Ammon's horn (tissue), 1 donor: ENCODE data around the gene SMOC2.

Source experiments
- DNase-seq: peaks from one replicate; pipeline ENCODE4 v3.0.0-alpha.2; 2016; ENCODE audit warnings: low spot score

SMOC2 gene

DNA sequence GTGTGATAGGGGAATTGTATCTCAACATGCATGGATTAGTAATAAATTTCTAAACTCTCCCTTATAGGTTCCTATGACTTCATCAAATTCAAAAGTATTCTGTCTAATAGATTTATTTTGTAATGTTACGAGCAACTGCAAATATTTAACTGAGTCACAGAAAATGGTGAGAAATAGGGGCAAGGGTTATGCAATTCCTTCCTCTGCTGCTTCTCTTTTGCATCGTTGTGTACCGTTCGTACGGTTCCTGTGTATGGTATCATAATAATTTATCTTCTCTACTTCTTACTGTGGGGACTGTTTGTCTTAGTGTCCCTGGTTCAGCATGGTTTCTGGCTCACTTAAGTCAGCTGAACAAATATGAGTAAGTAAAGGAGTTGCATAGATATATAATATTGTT is 44.8 kb downstream of the SMOC2 start:
- no peak for DNase-seq

DNA sequence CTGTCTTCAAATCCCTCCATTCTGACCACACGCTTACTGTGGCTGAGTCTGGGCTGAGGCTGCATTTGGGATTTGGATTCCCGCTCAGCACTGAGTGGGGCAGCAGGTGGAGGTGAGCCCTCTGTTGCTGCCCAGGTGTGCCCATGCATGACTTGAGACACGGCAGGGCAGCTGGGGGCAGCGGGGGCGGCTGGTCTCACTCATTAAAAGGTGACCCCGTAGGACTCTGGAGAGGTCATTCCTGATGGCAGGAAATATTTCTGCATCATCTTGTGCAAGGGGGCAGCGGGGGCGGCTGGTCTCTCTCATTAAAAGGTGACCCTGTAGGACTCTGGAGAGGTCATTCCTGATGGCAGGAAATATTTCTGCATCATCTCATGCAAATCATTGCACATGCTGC is 49.8 kb downstream of the SMOC2 start:
- DNase-seq = no peak

DNA sequence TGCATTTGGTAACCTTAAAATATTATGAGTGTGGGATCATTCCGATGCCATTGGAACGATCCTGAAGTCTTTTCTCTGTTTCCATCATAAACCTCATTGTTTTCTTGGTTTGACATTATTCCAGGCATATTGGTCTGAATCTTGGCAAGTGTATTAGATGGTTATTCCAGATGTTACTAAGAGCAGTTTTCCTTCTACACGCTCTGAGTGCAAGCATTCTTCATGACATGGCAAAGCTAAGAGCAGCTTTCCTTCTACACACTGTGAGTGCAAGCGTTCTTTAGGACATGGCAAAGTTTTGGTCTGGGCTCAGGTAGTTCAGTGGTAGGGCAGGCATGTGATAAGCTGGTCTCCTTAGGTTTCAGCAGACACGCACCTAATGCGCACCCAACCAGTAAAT is 53.0 kb downstream of the SMOC2 start:
- DNase-seq = no peak

DNA sequence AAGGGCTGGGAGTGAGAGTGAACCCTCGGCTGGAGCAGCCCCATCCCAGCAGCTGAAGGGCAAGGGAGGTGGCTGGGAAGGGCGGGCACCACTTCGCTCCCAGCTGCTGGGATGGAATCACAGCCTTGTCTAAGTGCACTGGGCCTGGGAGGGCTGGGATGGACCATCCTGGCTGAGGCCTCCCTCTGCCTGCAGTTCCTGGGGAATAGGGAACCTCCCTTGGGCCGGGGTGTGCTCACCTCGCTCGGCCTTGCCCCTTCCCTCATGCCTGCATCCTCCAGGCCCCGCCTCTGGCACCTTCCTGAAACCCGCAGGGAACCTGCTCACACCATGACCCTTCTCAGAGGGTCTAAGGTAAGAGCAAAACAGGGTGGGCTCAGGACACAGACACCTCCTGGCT is 53.7 kb downstream of the SMOC2 start:
- no peak for DNase-seq

DNA sequence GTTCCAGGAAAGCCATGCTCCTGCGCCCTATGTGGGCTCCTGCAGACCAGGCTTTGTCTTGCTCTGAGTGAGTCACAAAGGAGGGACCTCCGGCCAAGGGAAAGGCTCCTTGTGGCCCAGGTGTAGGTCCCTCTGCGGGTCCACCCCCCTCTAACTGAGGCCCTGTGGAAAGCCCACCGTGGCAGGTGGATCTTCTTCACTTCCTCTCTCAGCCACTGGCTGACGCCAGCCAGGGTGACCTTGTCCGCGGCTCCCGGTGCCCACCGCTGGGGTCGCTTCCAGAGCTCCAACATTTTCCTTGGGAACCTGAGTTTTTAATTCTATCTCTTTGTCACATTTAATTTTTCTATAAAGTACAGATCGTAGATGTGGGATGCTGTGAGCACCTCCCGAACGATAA is 54.1 kb downstream of the SMOC2 start:
- DNase-seq = no peak

DNA sequence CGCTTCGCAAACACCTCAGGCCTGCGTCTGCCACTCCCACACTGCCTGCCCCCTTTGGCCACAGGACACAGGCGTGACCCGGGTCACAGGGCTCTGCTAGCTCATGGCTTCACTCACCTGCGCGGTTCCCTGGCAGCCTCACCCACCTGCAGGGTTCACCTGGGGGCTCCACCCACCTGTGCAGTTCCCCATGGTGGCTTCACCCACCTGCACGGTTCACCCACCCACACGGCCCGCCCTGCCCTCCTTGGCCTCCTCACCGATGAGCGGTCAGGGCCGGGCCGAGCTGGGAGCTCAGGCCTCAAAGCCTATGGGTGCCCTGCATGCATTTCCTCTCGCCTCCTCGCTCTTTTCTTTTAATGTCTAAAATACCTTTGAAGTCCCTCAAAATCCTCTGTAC is 54.7 kb downstream of the SMOC2 start:
- DNase-seq = no peak

DNA sequence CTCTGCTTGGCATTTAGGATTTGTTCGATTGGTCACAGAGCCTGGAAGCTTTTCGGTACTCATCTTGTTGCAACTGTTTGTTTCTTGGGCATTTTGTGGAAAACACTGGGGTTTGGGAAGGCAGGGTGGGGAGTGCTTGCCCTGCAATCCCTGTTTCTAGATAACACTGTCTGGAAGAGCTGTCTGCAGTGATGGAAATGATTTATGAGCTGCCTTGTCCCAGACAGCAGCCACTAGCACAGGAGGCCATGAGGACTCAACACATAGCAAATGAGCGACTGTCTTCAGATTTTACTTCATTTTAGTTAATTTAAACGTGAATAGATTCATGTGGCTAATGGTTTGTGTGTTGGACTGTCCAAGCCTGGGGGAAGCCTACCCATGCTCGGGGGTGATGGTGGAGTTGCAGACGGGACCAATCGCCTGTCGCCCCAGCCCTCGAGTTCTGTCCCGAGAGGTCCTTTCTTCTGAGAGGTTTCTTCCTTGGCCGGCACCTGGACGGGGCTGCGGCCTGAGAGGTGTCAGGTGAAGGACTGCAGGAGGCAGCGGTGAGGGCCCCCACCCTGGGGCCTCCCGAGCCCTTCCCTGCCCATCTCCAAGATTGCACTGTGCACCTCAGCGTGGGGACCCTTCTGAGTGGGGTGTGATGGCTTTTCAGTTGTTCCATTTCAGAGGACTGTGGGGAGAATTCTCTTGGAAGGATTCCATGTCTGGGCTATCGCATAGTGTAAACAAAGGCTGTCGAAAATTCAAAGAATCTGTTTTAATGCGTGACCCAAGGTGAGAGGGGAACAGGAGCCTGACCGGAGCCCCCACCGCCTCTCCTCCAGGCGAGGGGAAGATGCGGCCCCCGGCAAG is 55.4 kb downstream of the SMOC2 start:
- no peak for DNase-seq

DNA sequence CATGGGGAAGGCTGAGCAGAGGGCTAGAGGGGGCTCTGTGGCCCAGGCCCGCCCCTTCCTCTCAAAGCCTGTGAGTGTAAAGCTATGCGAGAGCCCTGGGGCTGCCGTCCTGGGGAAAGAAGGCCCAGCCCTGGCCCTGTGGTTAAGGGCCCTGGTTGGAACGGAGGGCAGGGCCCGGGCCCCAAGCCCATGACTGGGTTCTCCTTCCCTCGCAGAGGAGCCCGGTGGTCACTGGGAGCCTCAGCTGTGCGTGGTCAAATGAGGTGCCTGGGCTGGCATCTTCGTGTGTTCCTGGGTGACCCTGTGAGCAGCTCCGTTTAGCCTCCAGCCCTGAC is 56.0 kb downstream of the SMOC2 start:
- DNase-seq = no peak

DNA sequence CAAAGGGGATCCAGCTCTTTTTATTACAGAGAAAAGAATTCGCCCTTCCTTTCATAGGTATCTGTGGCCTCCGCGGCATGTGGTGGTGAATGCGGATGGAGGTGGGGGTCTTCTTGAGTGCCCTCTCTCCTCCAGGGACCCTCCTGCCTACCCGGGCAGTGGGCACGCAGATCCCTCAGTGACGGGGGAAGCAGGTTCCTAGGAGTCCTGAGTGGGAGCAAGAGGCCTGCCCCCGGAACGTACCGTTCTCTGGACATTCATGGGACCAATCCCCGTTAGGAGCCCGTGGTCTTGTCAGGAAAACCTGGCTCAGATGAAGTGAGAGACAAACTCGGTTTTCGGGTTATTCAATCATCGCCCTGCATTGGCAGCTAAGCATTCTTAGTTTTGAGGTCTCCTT is 56.4 kb downstream of the SMOC2 start:
- no peak for DNase-seq

DNA sequence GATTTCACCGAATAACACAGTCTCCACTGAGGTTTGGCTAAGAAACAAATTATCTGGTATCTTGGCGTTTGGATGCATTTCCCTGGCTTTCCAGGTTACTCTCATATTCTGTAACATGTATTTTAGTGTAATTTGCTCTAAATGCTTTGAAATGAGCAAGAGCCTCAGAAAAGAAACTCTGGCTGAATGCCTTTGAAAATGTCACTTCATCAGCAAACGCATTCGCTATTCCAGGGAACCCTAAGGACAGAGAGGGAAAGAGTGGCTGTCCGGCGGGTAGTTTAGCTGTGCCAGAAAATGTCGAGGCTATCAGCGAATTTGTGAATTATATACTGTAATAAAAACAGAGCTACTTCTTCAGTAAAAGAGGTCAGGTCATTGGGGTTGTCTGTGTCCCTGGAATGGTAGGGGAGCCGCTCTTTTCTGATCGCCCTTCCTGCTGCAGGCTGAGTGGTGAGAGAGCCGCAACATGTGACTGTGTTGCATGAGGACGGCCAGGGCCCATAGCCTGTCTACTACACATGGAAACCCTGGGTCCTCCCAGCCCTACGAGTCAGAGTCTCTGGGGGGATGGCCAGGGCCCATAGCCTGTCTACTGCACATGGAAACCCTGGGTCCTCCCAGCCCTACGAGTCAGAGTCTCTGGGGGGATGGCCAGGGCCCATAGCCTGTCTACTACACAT is 57.3 kb downstream of the SMOC2 start:
- DNase-seq = no peak

DNA sequence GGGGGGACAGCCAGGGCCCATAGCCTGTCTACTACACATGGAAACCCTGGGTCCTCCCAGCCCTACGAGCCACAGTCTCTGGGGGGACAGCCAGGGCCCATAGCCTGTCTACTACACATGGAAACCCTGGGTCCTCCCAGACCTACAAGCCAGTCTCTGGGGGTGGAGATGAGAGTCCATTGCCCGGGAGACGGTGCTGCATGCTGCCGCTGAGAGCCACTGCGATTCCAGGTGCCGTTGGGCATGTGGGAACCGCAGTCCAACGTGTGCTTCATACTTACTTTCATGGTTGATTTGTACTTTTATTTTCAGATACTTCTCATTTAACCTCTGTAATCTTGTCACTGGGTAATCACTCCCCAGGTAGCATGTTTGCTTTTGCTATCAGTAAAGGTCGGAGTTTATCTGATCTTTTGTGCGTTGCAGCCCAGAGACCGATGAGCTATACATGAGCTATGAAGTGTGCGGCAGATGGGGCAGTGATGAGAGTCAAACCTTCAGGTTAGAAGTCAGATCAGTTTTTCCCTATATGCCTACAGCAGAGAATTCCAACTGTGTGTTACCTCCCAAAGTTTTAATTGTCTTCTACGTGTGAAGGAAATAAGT is 58.2 kb downstream of the SMOC2 start:
- no peak for DNase-seq

DNA sequence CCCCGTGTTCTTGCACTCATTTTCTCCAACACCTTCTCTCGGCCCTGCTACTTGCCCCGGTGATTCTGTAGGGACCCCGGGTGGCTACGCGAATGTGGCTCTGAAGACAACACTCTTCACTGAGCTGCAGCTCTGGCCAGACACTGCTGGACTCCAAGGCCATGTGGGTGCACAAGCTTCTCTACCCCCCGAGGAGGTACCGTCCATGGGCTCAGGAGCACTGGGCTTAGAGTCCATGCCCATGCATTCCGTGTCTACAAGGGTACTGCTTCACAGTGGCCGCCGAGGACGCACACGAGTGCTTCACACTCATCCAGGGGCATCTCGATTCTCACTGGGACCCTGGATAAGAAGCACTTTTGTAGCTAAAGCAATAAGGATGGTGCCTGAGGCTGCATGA is 59.5 kb downstream of the SMOC2 start:
- DNase-seq = no peak

DNA sequence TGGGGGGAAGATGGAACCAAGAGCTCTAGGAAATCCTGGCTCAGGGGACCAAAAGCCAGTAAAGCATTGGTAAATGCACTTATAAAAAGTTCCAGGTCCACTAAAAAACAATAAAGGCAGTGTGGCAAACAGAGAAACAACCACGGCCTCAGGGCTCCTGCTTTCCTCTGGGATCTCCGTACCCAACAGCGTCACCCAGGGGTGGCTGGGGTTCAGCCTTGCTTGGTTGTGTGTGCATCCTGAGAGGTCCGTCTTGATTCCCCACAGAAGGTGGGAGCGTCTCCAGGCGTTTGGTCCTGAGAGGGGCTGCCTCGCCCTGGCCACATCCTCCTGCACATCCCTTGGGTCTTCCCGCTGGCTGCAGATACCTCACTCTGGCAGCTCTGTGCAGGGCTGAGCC is 60.6 kb downstream of the SMOC2 start:
- DNase-seq = no peak

DNA sequence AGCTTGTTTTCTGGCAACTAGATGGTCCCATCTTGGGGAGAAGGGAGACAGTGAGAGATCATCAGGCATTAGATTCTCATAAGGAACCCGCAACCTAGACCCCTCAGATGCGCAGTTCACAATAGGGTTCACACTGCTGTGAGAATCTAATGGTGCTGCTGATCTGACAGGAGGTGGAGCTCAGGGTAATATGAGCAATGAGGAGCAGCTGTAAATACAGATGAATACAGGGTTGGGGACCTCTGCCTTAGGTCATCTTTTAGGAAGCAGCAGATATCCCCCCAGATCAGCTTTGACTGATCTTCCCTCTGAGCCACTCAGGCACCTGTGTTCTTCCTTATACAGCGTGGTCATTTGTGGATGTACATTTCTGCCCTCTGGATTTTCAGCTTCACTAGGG is 63.4 kb downstream of the SMOC2 start:
- no peak for DNase-seq

DNA sequence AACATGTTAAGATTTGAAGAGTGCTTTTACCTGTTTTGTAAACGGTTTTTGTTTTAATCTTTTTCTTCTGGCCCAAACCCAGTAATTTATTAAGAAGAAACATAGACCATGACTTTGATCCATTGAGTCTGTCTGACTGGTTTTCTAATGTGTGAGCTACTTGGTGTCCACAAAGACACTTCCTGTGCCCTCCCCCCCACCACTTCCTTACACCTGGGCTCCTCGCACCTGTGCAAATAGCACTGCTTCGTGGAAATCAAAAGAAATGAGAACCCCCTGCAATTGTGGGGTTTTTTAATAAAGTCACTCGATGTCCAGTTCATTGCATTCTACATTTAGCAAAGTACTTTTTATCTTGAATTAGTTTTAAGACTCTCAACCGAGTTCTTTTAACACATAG is 65.5 kb downstream of the SMOC2 start:
- no peak for DNase-seq

DNA sequence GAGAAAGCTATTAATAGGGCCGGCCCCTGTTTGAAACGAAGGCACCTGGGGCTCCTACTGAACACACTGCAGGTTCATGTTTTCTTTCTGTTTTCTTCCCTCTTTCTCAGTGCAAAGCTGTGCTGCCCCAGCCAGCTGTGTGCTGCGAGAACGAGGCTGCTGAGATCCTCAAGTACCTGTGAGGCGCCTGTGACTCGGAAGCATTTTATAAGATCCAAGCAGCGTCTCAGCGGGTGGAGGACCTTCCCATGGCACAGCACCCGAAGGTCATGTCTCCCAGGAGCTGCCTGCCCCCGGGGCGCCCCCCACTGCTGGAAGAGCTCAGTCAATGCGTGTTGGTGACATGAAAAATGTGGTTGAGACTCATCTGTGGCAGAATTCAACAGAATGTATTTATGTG is 66.3 kb downstream of the SMOC2 start:
- no peak for DNase-seq

DNA sequence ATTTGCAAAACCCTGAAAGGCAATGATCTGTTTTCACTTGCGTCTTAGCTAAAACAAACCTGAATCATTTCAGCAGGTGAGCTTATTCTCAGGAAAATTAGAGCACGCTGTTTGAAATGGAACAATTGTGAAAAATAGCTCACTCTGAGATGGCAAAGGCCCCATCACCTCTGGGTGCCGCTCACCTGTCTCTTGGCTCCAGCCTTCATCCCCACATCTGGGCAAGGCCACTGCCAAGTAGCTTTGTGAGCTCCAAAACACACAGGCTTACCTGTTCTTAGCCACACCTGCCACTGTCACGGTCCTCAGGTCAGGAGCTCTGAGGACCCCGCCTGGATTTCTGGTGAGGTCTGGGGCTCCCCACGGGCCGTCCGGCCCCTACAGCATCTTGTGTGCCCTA is 66.7 kb downstream of the SMOC2 start:
- DNase-seq = no peak

DNA sequence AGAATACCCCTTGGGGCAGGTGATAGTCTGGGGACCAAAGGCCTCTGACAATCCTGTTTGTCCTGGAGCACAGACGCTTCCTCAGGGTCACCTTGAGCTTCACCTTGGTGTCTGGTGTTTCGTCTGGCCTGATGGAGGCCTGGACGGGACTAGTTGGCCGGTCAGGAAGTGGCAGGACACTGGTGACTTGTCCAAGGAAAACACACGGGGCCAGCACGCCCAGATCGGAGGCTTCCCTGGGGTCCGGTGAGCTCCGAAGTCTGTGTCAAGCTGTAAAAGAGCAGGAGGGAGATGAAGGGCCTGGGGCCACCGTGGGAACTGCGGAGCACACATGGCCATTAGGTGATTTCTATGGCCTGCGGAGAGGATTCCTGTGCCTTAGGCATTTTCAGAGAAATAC is 67.9 kb downstream of the SMOC2 start:
- no peak for DNase-seq

DNA sequence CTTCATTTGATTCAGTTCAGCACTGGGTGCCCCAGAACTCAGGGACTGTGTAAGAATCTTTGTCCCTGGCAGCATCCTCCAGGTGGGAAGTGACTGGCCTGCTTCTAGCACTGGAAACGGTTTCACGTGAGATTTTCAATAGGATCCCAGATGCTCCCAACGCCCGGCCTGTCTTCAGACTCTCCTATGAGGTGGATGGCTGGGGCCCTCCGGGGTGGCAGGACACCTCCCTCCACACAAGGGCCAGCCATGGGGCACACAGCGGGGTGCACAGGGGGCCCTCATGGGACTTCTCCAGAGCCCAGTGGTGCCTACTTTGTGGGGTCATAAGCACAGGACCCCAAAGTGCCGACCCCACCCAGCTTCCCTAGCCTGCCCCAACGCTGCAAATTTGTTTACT is 72.8 kb downstream of the SMOC2 start:
- DNase-seq = no peak

DNA sequence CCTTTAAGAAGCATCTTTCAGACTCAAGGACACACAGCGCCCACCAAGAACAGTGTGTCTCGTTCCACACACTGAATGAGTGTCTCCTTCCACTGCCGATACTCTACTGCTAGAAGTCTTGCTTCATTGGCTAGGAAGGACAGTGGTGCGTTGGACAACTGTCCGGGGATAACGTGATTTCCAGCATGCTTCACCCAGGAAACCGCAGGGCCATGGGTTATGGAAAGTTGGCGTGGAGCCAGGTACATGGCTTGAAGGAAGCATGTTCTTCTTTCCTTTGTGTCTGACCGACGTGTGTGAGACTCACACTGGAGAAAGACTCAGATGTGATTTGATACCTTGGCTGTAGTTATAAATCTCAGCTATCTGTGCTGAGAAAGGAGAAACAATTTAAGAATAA is 73.2 kb downstream of the SMOC2 start:
- no peak for DNase-seq

DNA sequence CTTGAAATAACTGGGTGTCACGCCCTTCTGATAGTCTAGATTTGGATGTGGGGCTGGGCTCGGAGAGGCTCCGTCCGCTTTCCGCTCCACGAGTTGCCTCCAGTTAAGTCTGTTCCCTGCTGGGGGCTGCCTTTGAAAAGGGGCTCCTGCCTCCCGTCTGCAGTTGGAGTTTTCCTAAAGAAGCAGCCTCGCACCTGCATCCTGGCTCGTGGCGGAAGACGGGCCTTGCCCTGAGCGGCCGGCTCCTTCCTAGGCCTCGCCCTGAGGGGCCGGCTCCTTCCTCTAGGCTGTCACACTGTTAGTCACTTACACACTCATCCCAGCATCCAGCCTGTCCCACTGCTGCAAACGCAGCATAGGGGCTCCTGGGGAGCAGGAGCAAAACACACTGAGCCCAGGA is 74.4 kb downstream of the SMOC2 start:
- DNase-seq = no peak

DNA sequence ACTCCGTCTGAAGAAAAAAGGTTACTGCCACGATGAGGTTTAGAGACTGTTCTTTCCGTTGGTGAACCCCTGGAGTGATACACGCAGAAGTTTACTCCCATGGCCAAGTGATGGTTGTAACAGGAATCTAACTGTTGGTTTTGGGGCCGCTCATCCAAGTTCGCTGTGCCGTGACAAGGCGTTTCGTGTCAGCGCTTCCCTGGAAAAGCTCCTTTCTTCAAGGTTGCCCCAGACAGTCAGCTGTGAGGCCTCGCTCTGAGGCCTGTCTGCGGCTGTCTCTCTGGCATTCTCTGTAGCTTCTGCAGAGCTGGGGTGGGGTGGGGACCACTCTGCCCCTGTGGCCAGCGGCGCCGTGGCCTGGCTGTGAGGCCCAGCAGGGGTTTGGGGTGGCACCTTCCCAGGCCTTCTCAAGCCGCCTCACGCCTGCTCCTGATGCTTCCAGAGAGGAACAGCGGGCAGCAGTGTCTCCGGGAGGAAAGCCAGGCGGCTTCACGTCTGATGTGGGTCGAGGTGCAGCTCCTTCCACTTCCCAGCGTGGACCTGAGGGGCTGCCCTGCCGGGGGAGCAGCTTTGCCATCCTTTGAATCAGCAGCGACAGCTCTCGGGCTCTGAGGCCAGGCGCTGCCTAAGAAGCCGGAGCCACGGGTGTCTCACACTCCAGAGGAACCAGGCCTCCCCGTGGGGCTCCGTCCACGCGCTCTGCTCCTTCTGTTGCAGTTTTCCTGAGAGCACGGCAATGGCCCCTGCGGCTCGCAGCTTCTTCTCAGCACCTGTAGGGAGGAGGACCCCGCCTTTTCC is 76.2 kb downstream of the SMOC2 start:
- no peak for DNase-seq
